Stromal cell of bone marrow (primary cell): Measurements from ENCODE around the gene IGFALS.

Experiments used
- DNase-seq: peaks from one replicate; pipeline ENCODE4 v3.0.0-alpha.2; 2012; ENCODE audit warnings: low read depth

IGFALS gene

GRCh38 chr16:1766231-1766630, 27.3 kb downstream of the IGFALS start:
- DNase-seq: no peak

- DNase-seq: no peak
These were observed 27.7 kb downstream of the IGFALS start for GRCh38 chr16:1765826-1766225.

- no peak for DNase-seq
These were observed 28.5 kb downstream of the IGFALS start for GRCh38 chr16:1764971-1765370.

- no peak for DNase-seq
These were observed 29.7 kb downstream of the IGFALS start for GRCh38 chr16:1763521-1764511.

GRCh38 chr16:1762879-1763520, 30.5 kb downstream of the IGFALS start:
- DNase-seq: no peak

- no peak for DNase-seq
These were observed 31.2 kb downstream of the IGFALS start for GRCh38 chr16:1762196-1762878.

- DNase-seq: no peak
These were observed 31.8 kb downstream of the IGFALS start for GRCh38 chr16:1761751-1762150.

GRCh38 chr16:1760911-1761310, 32.6 kb downstream of the IGFALS start:
- DNase-seq: no peak

- no peak for DNase-seq
These were observed 34.0 kb downstream of the IGFALS start for GRCh38 chr16:1759511-1759910.

GRCh38 chr16:1758923-1759322, 34.6 kb downstream of the IGFALS start:
- no peak for DNase-seq

GRCh38 chr16:1757714-1758461, 35.6 kb downstream of the IGFALS start:
- no peak for DNase-seq

- no peak for DNase-seq
These were observed 39.3 kb downstream of the IGFALS start for GRCh38 chr16:1754204-1754603.

GRCh38 chr16:1752853-1753252, 40.7 kb downstream of the IGFALS start:
- no peak for DNase-seq

GRCh38 chr16:1751946-1752345, 41.6 kb downstream of the IGFALS start:
- no peak for DNase-seq

GRCh38 chr16:1749152-1750117, 44.1 kb downstream of the IGFALS start:
- no peak for DNase-seq

- no peak for DNase-seq
These were observed 45.6 kb downstream of the IGFALS start for GRCh38 chr16:1747934-1748333.

GRCh38 chr16:1746693-1747195, 46.8 kb downstream of the IGFALS start:
- DNase-seq: no peak

- peak; percentile 22 for DNase-seq
These were observed 47.4 kb downstream of the IGFALS start for GRCh38 chr16:1745900-1746692.

- DNase-seq: peak; percentile 10
These were observed 48.2 kb downstream of the IGFALS start for GRCh38 chr16:1745181-1745899.
